ENCODE measurements around the gene PLCH1.

DNA sequence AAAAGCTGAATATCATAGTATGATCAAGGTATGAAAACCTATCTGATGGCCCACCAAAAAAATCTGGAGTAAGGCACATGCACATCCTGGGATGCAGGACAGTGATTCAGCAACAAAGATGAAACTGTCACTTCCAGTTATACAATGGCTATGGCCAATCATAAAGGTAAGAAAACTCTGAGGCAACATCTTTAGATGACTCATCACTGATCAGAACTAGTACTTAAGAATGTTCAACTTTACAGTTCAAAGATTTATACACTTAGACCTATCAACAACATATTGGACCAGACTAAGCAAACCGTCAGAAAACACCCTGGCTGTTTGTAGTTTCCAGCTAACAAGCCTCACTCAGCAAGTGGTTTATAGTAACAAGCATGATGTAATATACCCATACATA lies 21.3 kb upstream of the PLCH1 start:
- TF ChIP-seq, protein P1, sequence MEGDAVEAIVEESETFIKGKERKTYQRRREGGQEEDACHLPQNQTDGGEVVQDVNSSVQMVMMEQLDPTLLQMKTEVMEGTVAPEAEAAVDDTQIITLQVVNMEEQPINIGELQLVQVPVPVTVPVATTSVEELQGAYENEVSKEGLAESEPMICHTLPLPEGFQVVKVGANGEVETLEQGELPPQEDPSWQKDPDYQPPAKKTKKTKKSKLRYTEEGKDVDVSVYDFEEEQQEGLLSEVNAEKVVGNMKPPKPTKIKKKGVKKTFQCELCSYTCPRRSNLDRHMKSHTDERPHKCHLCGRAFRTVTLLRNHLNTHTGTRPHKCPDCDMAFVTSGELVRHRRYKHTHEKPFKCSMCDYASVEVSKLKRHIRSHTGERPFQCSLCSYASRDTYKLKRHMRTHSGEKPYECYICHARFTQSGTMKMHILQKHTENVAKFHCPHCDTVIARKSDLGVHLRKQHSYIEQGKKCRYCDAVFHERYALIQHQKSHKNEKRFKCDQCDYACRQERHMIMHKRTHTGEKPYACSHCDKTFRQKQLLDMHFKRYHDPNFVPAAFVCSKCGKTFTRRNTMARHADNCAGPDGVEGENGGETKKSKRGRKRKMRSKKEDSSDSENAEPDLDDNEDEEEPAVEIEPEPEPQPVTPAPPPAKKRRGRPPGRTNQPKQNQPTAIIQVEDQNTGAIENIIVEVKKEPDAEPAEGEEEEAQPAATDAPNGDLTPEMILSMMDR (conservative IDR thresholded peaks at IDR 0.05; ENCODE audit: low read depth, low read length), result no peak
- no peak for TF ChIP-seq EZH2phosphoT487 (IDR thresholded peaks at IDR 0.05; ENCODE audit: borderline replicate concordance, low read length)
- no peak for TF ChIP-seq EZH2 (IDR thresholded peaks at IDR 0.05; ENCODE audit: low read length, unreplicated experiment)
